ENCODE results near the gene LYSET. TPM values are rescaled to one million over a fixed set of nuclear protein-coding genes. Genes with fewer than 3 reads are reported as not detected.
"Not testable (repeated sequence)": the region's sequence is repeated elsewhere in the genome, so short reads cannot be mapped to it uniquely, and the experiment has no call there.

LYSET gene, protein sequence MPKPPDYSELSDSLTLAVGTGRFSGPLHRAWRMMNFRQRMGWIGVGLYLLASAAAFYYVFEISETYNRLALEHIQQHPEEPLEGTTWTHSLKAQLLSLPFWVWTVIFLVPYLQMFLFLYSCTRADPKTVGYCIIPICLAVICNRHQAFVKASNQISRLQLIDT
- 27.6 and 28.3 TPM in 2 replicates for total RNA-seq
- long read RNA-seq, transcript TMEM251-201 (2 exons, 909 nt): major isoform, 7 of 7 reads
- long read RNA-seq, partial matches to known transcripts: 0 of 7 reads
- long read RNA-seq, other reads (novel, unspliced or antisense): 0 of 7 reads

GRCh38 chr14:93184391-93185348, at the start of gene LYSET, which contains the start of gene MOAP1:
Gene LYSET, plus strand, starts transcription at chr14:93185317. Its CDS starts 89 bp downstream, at chr14:93185406.
Gene MOAP1, minus strand, starts transcription at chr14:93184897. Its CDS starts 655 bp downstream, at chr14:93184242.
- peak within 1 kb of the TSS; percentile 97 for H3K4me3 Mint-ChIP-seq (ENCODE audit: low read depth)
- H3K27ac Mint-ChIP-seq: peak within 1 kb of the TSS; percentile 96
- DNase-seq (ENCODE audit: low spot score, unreplicated experiment): peak; percentile 79
- peaks cover 16% of the 10 kb centered on the region for H3K4me1 Mint-ChIP-seq (ENCODE audit: low read depth)
- no peaks in the 10 kb centered on the region for H3K27me3 Mint-ChIP-seq
- TF ChIP-seq, protein P1, sequence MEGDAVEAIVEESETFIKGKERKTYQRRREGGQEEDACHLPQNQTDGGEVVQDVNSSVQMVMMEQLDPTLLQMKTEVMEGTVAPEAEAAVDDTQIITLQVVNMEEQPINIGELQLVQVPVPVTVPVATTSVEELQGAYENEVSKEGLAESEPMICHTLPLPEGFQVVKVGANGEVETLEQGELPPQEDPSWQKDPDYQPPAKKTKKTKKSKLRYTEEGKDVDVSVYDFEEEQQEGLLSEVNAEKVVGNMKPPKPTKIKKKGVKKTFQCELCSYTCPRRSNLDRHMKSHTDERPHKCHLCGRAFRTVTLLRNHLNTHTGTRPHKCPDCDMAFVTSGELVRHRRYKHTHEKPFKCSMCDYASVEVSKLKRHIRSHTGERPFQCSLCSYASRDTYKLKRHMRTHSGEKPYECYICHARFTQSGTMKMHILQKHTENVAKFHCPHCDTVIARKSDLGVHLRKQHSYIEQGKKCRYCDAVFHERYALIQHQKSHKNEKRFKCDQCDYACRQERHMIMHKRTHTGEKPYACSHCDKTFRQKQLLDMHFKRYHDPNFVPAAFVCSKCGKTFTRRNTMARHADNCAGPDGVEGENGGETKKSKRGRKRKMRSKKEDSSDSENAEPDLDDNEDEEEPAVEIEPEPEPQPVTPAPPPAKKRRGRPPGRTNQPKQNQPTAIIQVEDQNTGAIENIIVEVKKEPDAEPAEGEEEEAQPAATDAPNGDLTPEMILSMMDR (IDR thresholded peaks at IDR 0.05; ENCODE audit: unreplicated experiment): peak; percentile 56
- H3K9me3 Mint-ChIP-seq (ENCODE audit: low read depth): no peaks in the 10 kb centered on the region
- peaks cover 3% of the 10 kb centered on the region for H3K36me3 Mint-ChIP-seq (ENCODE audit: insufficient read depth)

- peaks cover 1% of the 10 kb centered on the region for H3K4me1 Mint-ChIP-seq (ENCODE audit: low read depth)
- H3K4me3 Mint-ChIP-seq (ENCODE audit: low read depth): no peak overlapping the region
- no peaks in the 10 kb centered on the region for H3K27me3 Mint-ChIP-seq
- H3K27ac Mint-ChIP-seq: no peak overlapping the region
- H3K36me3 Mint-ChIP-seq (ENCODE audit: insufficient read depth): no peaks in the 10 kb centered on the region
- H3K9me3 Mint-ChIP-seq (ENCODE audit: low read depth): no peaks in the 10 kb centered on the region
- DNase-seq (ENCODE audit: low spot score, unreplicated experiment): no peak
- TF ChIP-seq, protein P1 (IDR thresholded peaks at IDR 0.05; ENCODE audit: unreplicated experiment): no peak
Observed at GRCh38 chr14:93135399-93135798, 49.7 kb upstream of the LYSET start.

GRCh38 chr14:93136009-93136408, 49.1 kb upstream of the LYSET start:
- H3K9me3 Mint-ChIP-seq (ENCODE audit: low read depth): no peaks in the 10 kb centered on the region
- no peak overlapping the region for H3K27ac Mint-ChIP-seq
- DNase-seq (ENCODE audit: low spot score, unreplicated experiment): no peak
- no peaks in the 10 kb centered on the region for H3K27me3 Mint-ChIP-seq
- H3K4me1 Mint-ChIP-seq (ENCODE audit: low read depth): peaks cover 1% of the 10 kb centered on the region
- no peak overlapping the region for H3K4me3 Mint-ChIP-seq (ENCODE audit: low read depth)
- TF ChIP-seq, protein P1 (IDR thresholded peaks at IDR 0.05; ENCODE audit: unreplicated experiment): no peak
- H3K36me3 Mint-ChIP-seq (ENCODE audit: insufficient read depth): no peaks in the 10 kb centered on the region

GRCh38 chr14:93136508-93136907, 48.6 kb upstream of the LYSET start:
- H3K9me3 Mint-ChIP-seq (ENCODE audit: low read depth); H3K4me1 Mint-ChIP-seq (ENCODE audit: low read depth); H3K27me3 Mint-ChIP-seq; DNase-seq (ENCODE audit: low spot score, unreplicated experiment); H3K4me3 Mint-ChIP-seq (ENCODE audit: low read depth); H3K27ac Mint-ChIP-seq; H3K36me3 Mint-ChIP-seq (ENCODE audit: insufficient read depth): not testable (repeated sequence)

DNA sequence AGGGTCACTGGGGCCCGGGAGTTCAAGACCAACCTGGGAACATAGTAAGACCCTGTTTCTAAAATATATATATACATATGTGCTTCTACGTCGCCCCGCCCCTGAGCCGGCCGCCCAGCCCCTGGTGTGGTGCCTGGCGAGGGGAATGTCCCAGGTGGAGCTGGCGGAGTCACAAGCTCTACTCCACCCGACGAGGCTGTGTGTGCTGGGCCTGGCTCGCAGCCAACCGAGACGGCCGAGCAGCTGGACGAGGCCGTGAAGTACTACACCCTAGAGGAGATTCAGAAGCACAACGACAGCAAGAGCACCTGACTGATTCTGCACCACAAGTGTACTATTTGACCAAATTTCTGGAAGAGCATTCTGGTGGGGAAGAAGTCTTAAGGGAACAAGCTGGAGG, 47.3 kb upstream of the LYSET start:
- TF ChIP-seq, protein P1 (IDR thresholded peaks at IDR 0.05; ENCODE audit: unreplicated experiment): no peak

More for the DNA sequence above, 47.3 kb upstream of the LYSET start:
- DNase-seq (ENCODE audit: low spot score, unreplicated experiment): no peak
- no peak overlapping the region for H3K4me3 Mint-ChIP-seq (ENCODE audit: low read depth)
- H3K36me3 Mint-ChIP-seq (ENCODE audit: insufficient read depth): no peaks in the 10 kb centered on the region
- H3K27ac Mint-ChIP-seq: no peak overlapping the region
- H3K4me1 Mint-ChIP-seq (ENCODE audit: low read depth): peaks cover 1% of the 10 kb centered on the region
- H3K9me3 Mint-ChIP-seq (ENCODE audit: low read depth): no peaks in the 10 kb centered on the region
- no peaks in the 10 kb centered on the region for H3K27me3 Mint-ChIP-seq

Data from progenitor cell of endocrine pancreas (in vitro differentiated cells).